CD4-positive, alpha-beta T cell (primary cell): ENCODE results near the gene HSH2D. TPM values are rescaled to one million over a fixed set of nuclear protein-coding genes. Genes with fewer than 3 reads are reported as not detected.
"Not testable (repeated sequence)": the region's sequence is repeated elsewhere in the genome, so short reads cannot be mapped to it uniquely, and the experiment has no call there.

Experiments
- ATAC-seq: fragments of 200-7000 bp; cut with Tn5 transposase; one replicate; pipeline ENCODE4 v1.10.0; 2022; ENCODE audit warnings: mild to moderate bottlenecking; ENCODE audit not compliant: poor library complexity
- CTCF ChIA-PET: fragments of 350-600 bp; sonication (Branson Sonifier 250); formaldehyde crosslinking; loops from one replicate; lab custom pipeline; 2021; ENCODE audit warnings: antibody characterized with exemption, inconsistent platforms; lab: Charles Lee
- POLR2A ChIA-PET: fragments of 350-600 bp; sonication (Branson Sonifier 250); formaldehyde crosslinking; loops from one replicate; lab custom pipeline; 2021; ENCODE audit warnings: antibody characterized with exemption, inconsistent platforms; lab: Charles Lee
- DNase-seq, 14 experiments: peaks; one replicate each; pipeline ENCODE4 v3.0.0-alpha.2; 2013 to 2020; ENCODE audit warnings: mixed read lengths in 2 of 14
- H3K27ac ChIP-seq, 2 donors: one replicate each; pipeline versions ENCODE4 v1.5.1 to v1.7.0; 2013; ENCODE audit warnings: low read length in 2 of 2, low read depth in 1 of 2, mild to moderate bottlenecking in 1 of 2
- H3K27me3 ChIP-seq, 2 experiments: 1 replicate in 1 of 2; 2 replicates in 1 of 2; pipeline versions ENCODE4 v1.6.1 to v1.7.0; 2013; ENCODE audit warnings: low read length in 2 of 2, control low read depth in 1 of 2, mild to moderate bottlenecking in 1 of 2, moderate library complexity in 1 of 2; ENCODE audit not compliant: insufficient read depth in 2 of 2, control insufficient read depth in 1 of 2
- H3K36me3 ChIP-seq: one replicate; pipeline ENCODE4 v1.6.1; 2013; ENCODE audit warnings: low read length, control low read depth; ENCODE audit not compliant: insufficient read depth
- H3K4me1 ChIP-seq: one replicate; pipeline ENCODE4 v1.6.1; 2013; ENCODE audit warnings: low read length, control low read depth; ENCODE audit not compliant: insufficient read depth
- H3K4me3 ChIP-seq: one replicate; pipeline ENCODE4 v1.5.1; 2013; ENCODE audit warnings: mild to moderate bottlenecking, low read length, moderate library complexity
- H3K9me3 ChIP-seq, 2 experiments: 1 replicate in 1 of 2; 2 replicates in 1 of 2; pipeline versions ENCODE4 v1.6.1 to v1.7.0; 2013; ENCODE audit warnings: low read length in 2 of 2, mild to moderate bottlenecking in 2 of 2, control low read depth in 1 of 2, moderate library complexity in 1 of 2; ENCODE audit not compliant: control insufficient read depth in 1 of 2, insufficient read depth in 1 of 2
- H3K27ac Mint-ChIP-seq: one replicate; pipeline ENCODE4 v1.8.0; 2020; ENCODE audit warnings: mixed read lengths
- H3K27me3 Mint-ChIP-seq: one replicate; pipeline ENCODE4 v1.8.0; 2021; ENCODE audit warnings: mixed read lengths
- H3K36me3 Mint-ChIP-seq: one replicate; pipeline ENCODE4 v1.8.0; 2021; ENCODE audit warnings: low read depth, mixed read lengths
- H3K4me1 Mint-ChIP-seq: one replicate; pipeline ENCODE4 v1.8.0; 2021; ENCODE audit warnings: low read depth, mixed read lengths
- H3K4me3 Mint-ChIP-seq: one replicate; pipeline ENCODE4 v1.8.0; 2020; ENCODE audit warnings: mild to moderate bottlenecking, mixed read lengths
- H3K9me3 Mint-ChIP-seq: one replicate; pipeline ENCODE4 v1.8.0; 2020; ENCODE audit warnings: mixed read lengths
- intact Hi-C, 2 experiments: fragments of 100-400 bp; cut with DNase I in 1 of 2; cut with micrococcal nuclease in 1 of 2; formaldehyde crosslinking; loops; one replicate each; pipeline versions ENCODE4 v1.15.1 to v1.9.0; 2023 to 2025; cut with DNase I, micrococcal nuclease
- total RNA-seq, 174 experiments: library from RNA in 2 of 174; stranded (reverse) in 2 of 174; gene quantifications; one replicate each; pipeline ENCODE4 v1.2.3 and lab custom pipeline; 2021 to 2026
- TF ChIP-seq, protein P1 (sequence below): fragments of 200-600 bp; IDR thresholded peaks from one replicate; pipeline ENCODE4 v1.8.0; 2022; ENCODE audit warnings: antibody characterized with exemption, mild to moderate bottlenecking

Gene HSH2D
- total RNA-seq, 2 experiments from 2014 or later = 46.0 to 46.9 TPM

DNA sequence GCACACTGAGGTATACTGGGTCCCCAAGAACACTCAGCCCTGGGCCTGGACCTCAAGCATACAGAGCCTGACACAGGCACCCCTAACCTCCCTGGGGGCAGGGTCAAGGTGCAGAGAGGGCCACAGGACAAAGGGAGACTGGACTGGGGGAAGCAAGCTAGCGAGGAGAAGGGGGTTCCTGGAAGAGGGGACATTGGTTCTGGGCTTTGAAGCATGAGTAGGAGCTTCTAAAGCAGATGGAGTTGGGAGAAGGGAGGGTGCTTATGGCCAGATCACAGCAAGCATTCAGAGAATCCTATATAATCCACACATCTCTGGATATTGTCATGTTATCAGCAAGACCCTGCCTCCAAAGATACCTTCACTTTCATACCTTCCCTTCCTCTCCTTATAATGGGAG is 26.6 kb downstream of the HSH2D start:
- Mint-ChIP-seq H3K27ac (no peak overlapping the region), H3K9me3 (no peaks in the 10 kb centered on the region), H3K4me3 (no peak overlapping the region), H3K27me3 (no peaks in the 10 kb centered on the region), H3K4me1 (no peaks in the 10 kb centered on the region), H3K36me3 (no peaks in the 10 kb centered on the region)
- ChIA-PET POLR2A (no interaction called here), CTCF (no interaction called here)
- Histone ChIP-seq H3K36me3 (no peaks in the 10 kb centered on the region), H3K27me3 (no peaks in the 10 kb centered on the region), H3K4me3 (no peak overlapping the region), H3K4me1 (peaks cover 5% of the 10 kb centered on the region), H3K27ac (no peak overlapping the region), H3K9me3 (peaks cover 0 to 7% of the 10 kb centered on the region in 2 experiments)
- DNase-seq (no peak), ATAC-seq (no peak)
- TF ChIP-seq, protein P1, sequence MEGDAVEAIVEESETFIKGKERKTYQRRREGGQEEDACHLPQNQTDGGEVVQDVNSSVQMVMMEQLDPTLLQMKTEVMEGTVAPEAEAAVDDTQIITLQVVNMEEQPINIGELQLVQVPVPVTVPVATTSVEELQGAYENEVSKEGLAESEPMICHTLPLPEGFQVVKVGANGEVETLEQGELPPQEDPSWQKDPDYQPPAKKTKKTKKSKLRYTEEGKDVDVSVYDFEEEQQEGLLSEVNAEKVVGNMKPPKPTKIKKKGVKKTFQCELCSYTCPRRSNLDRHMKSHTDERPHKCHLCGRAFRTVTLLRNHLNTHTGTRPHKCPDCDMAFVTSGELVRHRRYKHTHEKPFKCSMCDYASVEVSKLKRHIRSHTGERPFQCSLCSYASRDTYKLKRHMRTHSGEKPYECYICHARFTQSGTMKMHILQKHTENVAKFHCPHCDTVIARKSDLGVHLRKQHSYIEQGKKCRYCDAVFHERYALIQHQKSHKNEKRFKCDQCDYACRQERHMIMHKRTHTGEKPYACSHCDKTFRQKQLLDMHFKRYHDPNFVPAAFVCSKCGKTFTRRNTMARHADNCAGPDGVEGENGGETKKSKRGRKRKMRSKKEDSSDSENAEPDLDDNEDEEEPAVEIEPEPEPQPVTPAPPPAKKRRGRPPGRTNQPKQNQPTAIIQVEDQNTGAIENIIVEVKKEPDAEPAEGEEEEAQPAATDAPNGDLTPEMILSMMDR = no peak
- intact Hi-C loops = loop anchor here in 1 of 2 experiments (5.0 kb wide), 1 partner anchor 43 kb away; no protein-coding TSS in a partner anchor

DNA sequence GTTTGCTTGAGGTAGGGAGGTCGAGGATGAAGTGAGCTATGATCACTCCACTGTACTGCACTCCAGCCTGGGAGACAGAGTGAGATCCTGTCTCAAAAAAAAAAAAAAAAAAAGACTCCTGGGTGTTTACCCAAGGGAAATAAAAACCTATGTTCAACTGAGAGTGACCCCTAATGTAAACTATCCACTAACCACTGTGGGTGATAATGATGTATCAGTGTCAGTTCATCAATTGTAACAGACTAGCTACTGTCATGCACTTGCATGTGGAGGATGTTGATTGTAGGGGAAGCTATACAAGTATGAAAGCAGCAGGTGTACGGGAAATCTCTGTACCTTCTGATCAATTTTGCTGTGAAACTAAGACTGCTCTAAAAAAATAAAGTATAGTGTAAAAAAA is 32.5 kb downstream of the HSH2D start:
- Histone ChIP-seq H3K9me3 (peaks cover 0 to 10% of the 10 kb centered on the region in 2 experiments), H3K4me3 (no peak overlapping the region), H3K4me1 (no peaks in the 10 kb centered on the region), H3K36me3 (no peaks in the 10 kb centered on the region), H3K27me3 (no peaks in the 10 kb centered on the region), H3K27ac (no peak overlapping the region)
- intact Hi-C loops = no loop called here
- H3K4me3 Mint-ChIP-seq = no peak overlapping the region
- ATAC-seq = no peak
- H3K4me1 Mint-ChIP-seq = no peaks in the 10 kb centered on the region
- TF ChIP-seq, protein P1 = no peak
- ChIA-PET POLR2A (no interaction called here), CTCF (no interaction called here)
- H3K36me3 Mint-ChIP-seq = no peaks in the 10 kb centered on the region
- H3K27ac Mint-ChIP-seq = no peak overlapping the region
- H3K27me3 Mint-ChIP-seq = no peaks in the 10 kb centered on the region
- H3K9me3 Mint-ChIP-seq = no peaks in the 10 kb centered on the region
- DNase-seq = no peak

DNA sequence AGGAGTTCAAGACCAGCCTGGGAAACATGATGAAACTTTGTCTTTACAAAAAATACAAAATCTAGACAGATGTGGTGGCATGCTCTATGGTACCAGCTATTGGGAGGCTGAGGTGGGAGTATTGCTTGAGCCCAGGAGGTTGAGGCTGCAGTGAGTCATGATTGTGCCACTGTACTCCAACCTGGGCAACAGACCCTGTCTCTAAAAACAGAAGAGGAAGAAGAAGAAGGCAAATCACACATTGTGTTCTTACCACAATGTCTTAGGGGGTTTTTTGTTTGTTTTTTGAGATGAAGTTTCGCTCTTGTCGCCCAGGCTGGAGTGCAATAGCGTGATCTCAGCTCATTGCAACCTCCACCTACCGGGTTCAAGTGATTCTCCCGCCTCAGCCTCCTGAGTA is 35.4 kb downstream of the HSH2D start:
- H3K36me3 Mint-ChIP-seq, H3K4me1 Mint-ChIP-seq, H3K27ac Mint-ChIP-seq, H3K4me3 ChIP-seq, intact Hi-C loops, H3K9me3 Mint-ChIP-seq, ATAC-seq, H3K36me3 ChIP-seq, H3K27me3 Mint-ChIP-seq, H3K4me3 Mint-ChIP-seq, DNase-seq, H3K27ac ChIP-seq, H3K27me3 ChIP-seq, CTCF ChIA-PET: not testable (repeated sequence)
- POLR2A ChIA-PET = interaction anchor here (0.7 kb wide), 1 partner anchor 109 kb away, joined by 3 read pairs; no protein-coding TSS in a partner anchor
- Histone ChIP-seq H3K9me3 (peaks cover 0 to 10% of the 10 kb centered on the region in 2 experiments), H3K4me1 (peaks cover 11% of the 10 kb centered on the region)

DNA sequence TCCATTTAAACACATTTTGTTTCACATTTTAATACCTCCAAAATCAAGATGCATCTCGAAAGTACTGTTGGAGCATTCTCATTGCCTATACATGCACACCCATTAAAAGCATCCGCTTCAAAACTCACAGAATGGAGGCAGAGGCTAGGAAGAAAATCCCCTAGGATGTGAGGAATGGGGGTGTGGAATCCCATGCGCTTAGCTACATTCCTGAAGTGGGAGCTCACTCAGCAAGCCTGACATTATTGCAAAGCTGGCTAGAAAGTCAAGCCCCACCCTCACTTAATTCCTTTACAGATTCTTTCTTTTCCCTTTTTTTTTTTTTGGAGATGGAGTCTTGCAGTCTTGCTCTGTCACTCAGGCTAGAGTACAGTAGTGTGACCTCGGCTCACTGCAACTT is 37.1 kb downstream of the HSH2D start:
- Histone ChIP-seq H3K4me3 (no peak overlapping the region), H3K27me3 (no peaks in the 10 kb centered on the region), H3K36me3 (no peaks in the 10 kb centered on the region), H3K27ac (no peak overlapping the region), H3K9me3 (peaks cover 0 to 2% of the 10 kb centered on the region in 2 experiments), H3K4me1 (peaks cover 18% of the 10 kb centered on the region)
- CTCF ChIA-PET = interaction anchor here (3.2 kb wide), 1 partner anchor 139 kb away, joined by 15 read pairs; no protein-coding TSS in a partner anchor
- Mint-ChIP-seq H3K4me3 (no peak overlapping the region), H3K27ac (no peak overlapping the region), H3K27me3 (no peaks in the 10 kb centered on the region), H3K36me3 (peaks cover 7% of the 10 kb centered on the region), H3K9me3 (no peaks in the 10 kb centered on the region), H3K4me1 (peaks cover 14% of the 10 kb centered on the region)
- no peak for ATAC-seq
- POLR2A ChIA-PET = no interaction called here
- TF ChIP-seq, protein P1 = no peak
- intact Hi-C loops = loop anchor here (10.0 kb wide), 2 partner anchors 106 to 736 kb away; partner anchors contain the start of genes TPM4 (in 1 of the 2) and WIZ (in 1 of the 2)
- no peak for DNase-seq
